ENCODE measurements around the gene EDIL3.

EDIL3 gene

GRCh38 chr5:83972236-83972635 lies 412.4 kb downstream of the EDIL3 start:
- DNase-seq (ENCODE audit: low read depth): no peak
- no peak overlapping the region for H3K4me3 ChIP-seq (replicated peaks; ENCODE audit: low read depth, low read length)
- TF ChIP-seq, protein P1, sequence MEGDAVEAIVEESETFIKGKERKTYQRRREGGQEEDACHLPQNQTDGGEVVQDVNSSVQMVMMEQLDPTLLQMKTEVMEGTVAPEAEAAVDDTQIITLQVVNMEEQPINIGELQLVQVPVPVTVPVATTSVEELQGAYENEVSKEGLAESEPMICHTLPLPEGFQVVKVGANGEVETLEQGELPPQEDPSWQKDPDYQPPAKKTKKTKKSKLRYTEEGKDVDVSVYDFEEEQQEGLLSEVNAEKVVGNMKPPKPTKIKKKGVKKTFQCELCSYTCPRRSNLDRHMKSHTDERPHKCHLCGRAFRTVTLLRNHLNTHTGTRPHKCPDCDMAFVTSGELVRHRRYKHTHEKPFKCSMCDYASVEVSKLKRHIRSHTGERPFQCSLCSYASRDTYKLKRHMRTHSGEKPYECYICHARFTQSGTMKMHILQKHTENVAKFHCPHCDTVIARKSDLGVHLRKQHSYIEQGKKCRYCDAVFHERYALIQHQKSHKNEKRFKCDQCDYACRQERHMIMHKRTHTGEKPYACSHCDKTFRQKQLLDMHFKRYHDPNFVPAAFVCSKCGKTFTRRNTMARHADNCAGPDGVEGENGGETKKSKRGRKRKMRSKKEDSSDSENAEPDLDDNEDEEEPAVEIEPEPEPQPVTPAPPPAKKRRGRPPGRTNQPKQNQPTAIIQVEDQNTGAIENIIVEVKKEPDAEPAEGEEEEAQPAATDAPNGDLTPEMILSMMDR (IDR thresholded peaks at IDR 0.05; ENCODE audit: low read length, missing control alignments): no peak

GRCh38 chr5:83967417-83967816 lies 417.3 kb downstream of the EDIL3 start:
- TF ChIP-seq, protein P1 (IDR thresholded peaks at IDR 0.05; ENCODE audit: low read length, missing control alignments): no peak
- no peak for DNase-seq (ENCODE audit: low read depth)
- no peak overlapping the region for H3K4me3 ChIP-seq (replicated peaks; ENCODE audit: low read depth, low read length)

DNA sequence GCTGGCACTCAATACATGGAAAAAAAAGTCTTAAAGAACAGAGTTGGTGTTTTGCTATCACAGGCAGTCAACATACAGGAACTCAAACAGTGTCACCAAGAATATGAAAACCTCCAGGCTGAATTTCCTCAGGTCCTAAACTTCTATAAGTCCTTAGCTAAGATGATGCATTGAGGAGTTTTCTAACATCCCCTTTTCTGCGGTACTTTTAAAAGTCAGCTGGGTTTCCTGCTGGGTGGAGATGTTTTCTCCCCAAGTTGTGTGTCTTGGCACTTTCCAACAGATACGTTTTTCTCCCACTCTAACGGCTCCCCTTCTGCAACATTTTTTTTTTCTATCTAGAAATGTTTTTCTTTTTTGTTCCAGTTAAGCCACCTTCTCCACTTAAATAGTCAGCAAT lies 419.2 kb downstream of the EDIL3 start:
- DNase-seq (ENCODE audit: low read depth): no peak
- no peak overlapping the region for H3K4me3 ChIP-seq (replicated peaks; ENCODE audit: low read depth, low read length)
- TF ChIP-seq, protein P1 (IDR thresholded peaks at IDR 0.05; ENCODE audit: low read length, missing control alignments): no peak

GRCh38 chr5:83964271-83964670 lies 420.4 kb downstream of the EDIL3 start:
- no peak overlapping the region for H3K4me3 ChIP-seq (replicated peaks; ENCODE audit: low read depth, low read length)
- TF ChIP-seq, protein P1 (IDR thresholded peaks at IDR 0.05; ENCODE audit: low read length, missing control alignments): no peak
- DNase-seq (ENCODE audit: low read depth): peak; percentile 6

- no peak for DNase-seq (ENCODE audit: low read depth)
- TF ChIP-seq, protein P1 (IDR thresholded peaks at IDR 0.05; ENCODE audit: low read length, missing control alignments): no peak
- H3K4me3 ChIP-seq (replicated peaks; ENCODE audit: low read depth, low read length): no peak overlapping the region
Observed at GRCh38 chr5:83957188-83957587, 427.5 kb downstream of the EDIL3 start.

DNA sequence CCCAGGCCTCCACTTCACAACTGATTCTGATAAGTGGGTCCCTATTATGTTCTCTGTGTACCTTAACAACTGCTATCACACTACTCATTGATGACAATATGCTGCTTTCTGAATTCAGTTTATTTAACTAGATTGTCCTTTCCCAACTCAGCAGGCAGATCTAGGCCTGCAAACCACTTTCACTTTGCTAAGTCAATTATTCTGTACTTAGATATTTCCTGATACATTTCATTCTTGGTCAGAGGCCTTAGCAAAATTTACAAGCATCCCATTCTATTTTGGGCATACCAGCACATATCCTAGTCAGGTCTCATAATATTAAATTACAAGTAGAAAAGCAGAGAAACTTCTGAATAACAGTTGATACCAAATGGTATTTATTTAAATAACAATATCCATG lies 428.3 kb downstream of the EDIL3 start:
- no peak for DNase-seq (ENCODE audit: low read depth)
- TF ChIP-seq, protein P1 (IDR thresholded peaks at IDR 0.05; ENCODE audit: low read length, missing control alignments): no peak
- no peak overlapping the region for H3K4me3 ChIP-seq (replicated peaks; ENCODE audit: low read depth, low read length)

DNA sequence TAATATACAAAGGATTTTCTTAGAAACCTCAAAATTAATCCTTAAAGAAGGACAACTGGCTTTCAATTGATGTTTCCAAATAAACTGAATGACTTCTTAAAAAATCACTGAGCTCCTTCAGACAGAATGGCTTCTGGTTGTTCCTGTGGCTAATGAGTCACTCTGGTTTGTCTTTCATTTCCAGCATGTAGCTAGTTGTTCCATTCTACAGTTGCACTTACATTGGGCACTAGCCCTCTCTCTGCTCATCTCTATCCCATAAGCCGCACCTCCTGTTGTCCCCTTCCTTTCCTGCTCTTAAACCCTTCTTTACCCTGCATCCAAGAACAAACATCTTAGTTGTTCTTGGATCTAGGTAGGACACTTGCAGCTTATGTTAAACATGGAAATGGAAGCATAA lies 428.8 kb downstream of the EDIL3 start:
- TF ChIP-seq, protein P1 (IDR thresholded peaks at IDR 0.05; ENCODE audit: low read length, missing control alignments): no peak
- peak; percentile 34 for DNase-seq (ENCODE audit: low read depth)
- H3K4me3 ChIP-seq (replicated peaks; ENCODE audit: low read depth, low read length): no peak overlapping the region

Data from fibroblast of pulmonary artery (primary cell).